Measurements from ENCODE around the gene LAMTOR4. TPM values are rescaled to one million over a fixed set of nuclear protein-coding genes. Genes with fewer than 3 reads are reported as not detected.

LAMTOR4 gene
- total and polyA plus RNA-seq, 2 of the 13 experiments (the other 11 are each of a cell fraction or from before 2014, with no cell fraction given): 115 to 118 TPM

GRCh38 chr7:100177045-100178001 is 28.6 kb downstream of the LAMTOR4 start, which contains the start of the genes GPC2 and STAG3 (continued):
- TF ChIP-seq PHF8 (CRISPR knock-in tag; IDR thresholded peaks at IDR 0.05): 0 out of 2 replicates have a peak, but pooled peaks have one; percentile 34
- no peak for TF ChIP-seq RARA (CRISPR knock-in tag; IDR thresholded peaks at IDR 0.05)
- no peak for TF ChIP-seq ZBTB49 (CRISPR knock-in tag; IDR thresholded peaks at IDR 0.05; ENCODE audit: borderline replicate concordance)
- TF ChIP-seq DR1 (CRISPR knock-in tag; IDR thresholded peaks at IDR 0.05): no peak
- no peak for TF ChIP-seq KLF6 (CRISPR knock-in tag; IDR thresholded peaks at IDR 0.05)
- 0 out of 2 replicates have a peak, but pooled peaks have one; percentile 41 for TF ChIP-seq ARNT2 (CRISPR knock-in tag; IDR thresholded peaks at IDR 0.05; ENCODE audit: low read depth)
- no peak for TF ChIP-seq ZNF639 (CRISPR knock-in tag; conservative IDR thresholded peaks at IDR 0.05)
- no peak for TF ChIP-seq KAT7 (CRISPR knock-in tag; IDR thresholded peaks at IDR 0.05; ENCODE audit: borderline replicate concordance)
- no peak for TF ChIP-seq GATAD1 (CRISPR knock-in tag; IDR thresholded peaks at IDR 0.05)
- no peak for TF ChIP-seq HIC2 (CRISPR knock-in tag; IDR thresholded peaks at IDR 0.05; ENCODE audit: low read depth)
- no peak for TF ChIP-seq TSC22D2 (CRISPR knock-in tag; IDR thresholded peaks at IDR 0.05; ENCODE audit: borderline replicate concordance)
- peak; percentile 33; the same call in 1 of the 2 replicates for TF ChIP-seq TFDP2 (CRISPR knock-in tag; IDR thresholded peaks at IDR 0.05)
- no peak for TF ChIP-seq ZFP36L2 (CRISPR knock-in tag; IDR thresholded peaks at IDR 0.05)
- no peak for TF ChIP-seq ZNF282 (IDR thresholded peaks at IDR 0.05; ENCODE audit: partially characterized antibody)
- TF ChIP-seq SAP130 (CRISPR knock-in tag; IDR thresholded peaks at IDR 0.05; ENCODE audit: low read depth): peak; percentile 13; the same call in 1 of the 2 replicates
- no peak for TF ChIP-seq ZNF484 (CRISPR knock-in tag; IDR thresholded peaks at IDR 0.05; ENCODE audit: borderline replicate concordance, low read depth)
- no peak for TF ChIP-seq AKNA (CRISPR knock-in tag; IDR thresholded peaks at IDR 0.05; ENCODE audit: borderline replicate concordance)
